Activated T-cell treated with anti-CD3 and anti-CD28 coated beads for 48 hours (primary cell): ENCODE data around the gene RFFL.
"Not testable (repeated sequence)": the region's sequence is repeated elsewhere in the genome, so short reads cannot be mapped to it uniquely, and the experiment has no call there.

Experiments used
- DNase-seq: peaks from one replicate; pipeline ENCODE4 v3.0.0-alpha.2; 2020; ENCODE audit warnings: low read depth

Gene RFFL

DNA sequence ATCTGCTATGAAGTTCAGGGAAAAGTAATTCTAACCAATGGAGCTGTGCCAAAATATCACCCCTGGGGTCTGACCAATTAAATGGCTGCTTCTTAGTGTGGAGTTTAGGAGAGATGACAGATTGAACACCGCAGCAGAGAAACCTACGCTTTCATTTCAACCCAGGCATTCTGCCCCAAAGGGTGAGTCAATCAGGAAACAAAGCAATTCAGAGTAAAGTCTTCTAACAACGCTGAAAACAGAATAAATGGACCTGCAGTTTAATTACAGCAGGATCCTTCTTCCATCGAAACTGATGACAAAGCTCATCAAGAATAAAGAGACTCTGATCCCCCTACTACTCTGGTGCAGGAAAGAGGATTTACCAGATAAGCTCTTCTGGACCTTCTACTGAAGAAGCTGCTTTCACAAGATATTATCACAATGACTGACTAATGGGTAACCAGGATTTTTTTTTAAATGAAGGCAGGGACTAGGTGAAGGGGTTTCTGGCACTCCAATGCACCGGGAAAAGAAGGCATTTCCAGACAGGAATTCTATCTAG, 16.7 kb downstream of the RFFL start:
- DNase-seq: peak; percentile 46

GRCh38 chr17:35046245-35046644, 17.3 kb downstream of the RFFL start:
- DNase-seq: no peak

- DNase-seq: not testable (repeated sequence)
Measured at GRCh38 chr17:35045458-35045979, 18.0 kb downstream of the RFFL start.

GRCh38 chr17:35044181-35044580, 19.3 kb downstream of the RFFL start:
- DNase-seq: no peak

DNA sequence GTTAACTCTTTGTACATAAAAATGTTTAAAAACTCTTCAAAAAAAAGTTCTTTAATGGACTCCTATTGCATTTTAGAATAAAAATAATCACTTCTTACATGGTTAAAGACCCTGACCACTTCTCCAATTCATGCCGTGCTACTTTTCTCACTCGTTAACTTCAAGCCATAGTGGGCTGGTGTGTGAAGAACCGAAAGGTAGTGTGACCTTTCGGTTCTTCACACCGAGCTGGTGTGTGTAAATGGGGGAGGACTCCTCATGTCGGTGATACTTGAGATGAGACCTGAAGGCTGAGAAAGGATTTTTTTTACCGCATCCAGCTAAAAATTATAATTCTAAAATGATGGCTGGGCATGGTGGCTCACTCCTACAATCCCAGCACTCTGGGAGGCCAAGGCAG, 22.1 kb downstream of the RFFL start:
- no peak for DNase-seq

DNA sequence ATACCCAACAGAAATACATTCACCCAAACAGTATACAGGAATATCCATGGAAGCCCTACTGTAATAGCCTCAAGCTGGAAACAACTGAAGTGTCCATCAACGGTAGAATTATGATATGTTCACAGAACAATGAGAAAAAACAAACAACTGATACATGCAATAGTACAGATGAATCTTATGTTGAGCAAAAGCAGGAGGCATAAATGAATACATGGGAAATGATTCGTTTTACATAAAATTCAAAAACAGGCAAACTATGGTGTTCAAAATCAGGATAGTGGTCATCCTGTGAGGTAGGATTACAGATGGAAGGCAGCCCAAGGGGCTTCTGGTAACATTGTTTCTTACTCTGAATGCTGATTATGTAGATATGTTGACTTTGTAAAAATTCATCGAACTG, 25.1 kb downstream of the RFFL start:
- DNase-seq: no peak

GRCh38 chr17:35030780-35031179, 32.7 kb downstream of the RFFL start:
- no peak for DNase-seq

DNA sequence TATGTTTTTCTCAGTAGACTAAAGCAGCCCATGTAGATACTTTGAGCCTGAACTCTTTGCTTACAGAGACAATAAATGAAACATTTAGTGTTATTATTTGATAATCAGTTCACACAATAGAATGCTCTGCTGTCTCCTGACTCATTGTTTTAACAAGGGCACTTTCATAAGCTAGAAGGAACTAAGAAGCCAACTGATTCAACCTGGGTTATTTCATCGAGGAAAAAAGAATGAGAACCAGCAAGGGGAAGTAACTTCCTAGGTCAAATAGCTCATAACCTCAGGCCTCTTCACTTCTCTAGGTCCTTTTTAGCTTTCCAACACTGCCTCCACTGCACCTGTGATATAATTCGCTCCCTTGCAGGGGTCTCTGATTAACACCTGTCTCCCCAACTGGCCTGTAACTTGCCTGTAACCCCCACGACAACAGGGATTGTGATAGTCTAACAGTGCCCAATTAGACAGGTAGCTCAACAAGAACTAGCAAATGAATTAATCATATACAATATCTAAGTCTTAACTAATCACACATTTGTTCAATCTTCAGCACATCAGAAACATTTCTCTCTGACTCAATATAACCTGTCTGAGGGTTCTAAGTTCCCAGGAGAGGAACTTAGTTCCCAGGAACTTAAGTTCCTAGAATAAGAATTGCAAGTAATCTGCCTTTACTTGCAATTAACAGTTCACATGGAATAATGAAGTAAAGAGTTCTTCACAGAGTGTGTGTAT, 34.8 kb downstream of the RFFL start:
- DNase-seq: no peak

DNA sequence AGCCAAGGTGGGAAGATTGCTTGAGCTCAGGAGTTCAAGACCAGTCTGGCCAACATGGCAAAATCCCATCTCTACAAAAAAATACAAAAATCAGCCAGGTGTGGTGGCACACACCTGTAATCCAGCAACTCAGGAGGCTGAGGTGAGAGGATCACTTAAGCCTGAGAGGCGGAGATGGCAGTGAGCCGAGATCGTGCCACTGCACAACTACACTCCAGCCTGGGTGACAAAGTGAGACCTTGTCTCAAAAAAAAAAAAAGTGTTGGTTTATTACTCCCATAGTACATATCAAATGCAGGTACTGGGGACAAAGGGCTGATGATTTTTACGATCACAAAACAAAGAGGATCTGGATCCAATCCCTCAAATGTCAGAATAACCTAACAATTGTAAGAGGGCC, 35.4 kb downstream of the RFFL start:
- not testable (repeated sequence) for DNase-seq

DNA sequence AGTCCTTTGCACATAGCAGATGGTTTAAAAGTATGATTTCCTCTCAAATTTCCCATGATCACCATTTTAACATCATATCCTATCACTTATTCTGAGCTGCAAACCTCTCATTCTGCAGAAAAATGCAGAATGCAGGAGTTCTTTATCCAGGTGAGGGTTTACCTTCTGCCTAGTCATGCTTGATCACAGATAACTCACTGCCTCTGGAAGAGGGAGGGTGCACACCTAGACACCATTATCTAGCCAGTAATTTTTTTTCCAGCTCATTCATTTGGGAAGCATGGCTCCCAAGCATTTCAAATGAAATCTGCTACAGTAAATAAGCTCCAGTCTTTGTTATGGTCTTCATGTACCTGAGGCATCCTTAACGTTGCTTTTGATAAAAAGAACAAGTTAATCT, 38.0 kb downstream of the RFFL start:
- DNase-seq: no peak

DNA sequence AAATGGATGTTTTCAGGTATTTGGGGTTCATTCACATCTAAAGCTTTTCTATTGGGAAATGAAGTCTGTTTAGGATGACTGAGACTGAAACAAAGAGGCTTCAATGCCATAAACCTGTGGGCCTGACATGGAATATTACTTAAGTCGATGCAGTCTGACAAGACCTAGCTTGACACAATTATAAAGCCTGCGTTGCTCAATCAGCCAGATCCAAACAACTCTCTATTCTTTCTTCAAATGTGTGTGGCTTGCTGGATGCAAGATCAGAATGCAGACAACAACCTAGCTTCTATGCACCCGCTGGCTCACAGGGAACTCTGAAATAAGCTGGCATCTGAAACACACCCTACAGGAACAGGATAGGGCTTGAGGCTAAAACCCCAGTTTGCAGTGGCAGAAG, 40.0 kb downstream of the RFFL start:
- no peak for DNase-seq

- peak; percentile 70 for DNase-seq
Measured at GRCh38 chr17:35022536-35023063, 40.9 kb downstream of the RFFL start.

GRCh38 chr17:35021520-35022380, 41.8 kb downstream of the RFFL start:
- no peak for DNase-seq

GRCh38 chr17:35019386-35020179, 43.9 kb downstream of the RFFL start:
- no peak for DNase-seq

DNA sequence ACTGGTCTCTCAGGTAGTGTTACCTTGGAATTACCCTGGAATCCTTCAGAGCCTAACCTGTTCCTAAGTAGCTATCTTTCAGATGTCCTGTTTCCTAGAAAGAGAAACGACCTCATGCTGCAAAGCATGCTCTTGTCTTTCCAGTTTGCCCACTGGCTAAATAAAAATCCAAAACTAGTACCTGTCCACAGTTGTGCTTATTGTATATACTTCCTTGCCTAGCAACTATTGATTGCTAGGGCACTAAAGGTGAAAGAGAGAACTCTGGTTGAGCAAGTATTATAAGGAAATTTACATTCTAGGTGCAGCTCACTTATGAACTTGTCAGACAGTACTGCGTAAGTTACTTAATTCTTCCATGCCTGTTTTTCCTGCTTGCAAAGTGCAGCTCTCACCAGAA, 44.7 kb downstream of the RFFL start:
- no peak for DNase-seq

DNA sequence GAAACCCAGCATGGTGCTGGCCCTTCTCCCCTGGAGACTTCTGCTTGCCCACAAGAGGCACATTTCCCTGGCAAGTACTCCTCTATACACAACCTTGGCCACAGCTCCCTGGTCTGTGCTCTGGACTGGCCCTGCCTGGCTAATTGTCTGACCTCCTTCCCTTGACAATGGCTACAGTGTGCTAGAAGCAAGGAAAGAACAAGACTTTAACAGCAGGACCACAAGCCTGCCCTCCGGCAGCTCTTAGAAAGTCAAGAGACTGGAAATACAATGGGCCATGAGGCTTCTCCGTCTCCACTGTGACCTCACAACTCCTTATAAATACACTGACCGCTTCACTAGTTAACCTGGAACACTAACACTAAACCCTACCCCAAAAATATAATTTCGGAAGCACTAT, 46.5 kb downstream of the RFFL start:
- no peak for DNase-seq

- no peak for DNase-seq
Measured at GRCh38 chr17:35016369-35016768, 47.1 kb downstream of the RFFL start.

GRCh38 chr17:35011671-35012216, 51.8 kb downstream of the RFFL start:
- DNase-seq: no peak

- DNase-seq: no peak
Measured at GRCh38 chr17:35010093-35010492, 53.4 kb downstream of the RFFL start.

- no peak for DNase-seq
Measured at GRCh38 chr17:35006961-35007360, 56.5 kb downstream of the RFFL start.

DNA sequence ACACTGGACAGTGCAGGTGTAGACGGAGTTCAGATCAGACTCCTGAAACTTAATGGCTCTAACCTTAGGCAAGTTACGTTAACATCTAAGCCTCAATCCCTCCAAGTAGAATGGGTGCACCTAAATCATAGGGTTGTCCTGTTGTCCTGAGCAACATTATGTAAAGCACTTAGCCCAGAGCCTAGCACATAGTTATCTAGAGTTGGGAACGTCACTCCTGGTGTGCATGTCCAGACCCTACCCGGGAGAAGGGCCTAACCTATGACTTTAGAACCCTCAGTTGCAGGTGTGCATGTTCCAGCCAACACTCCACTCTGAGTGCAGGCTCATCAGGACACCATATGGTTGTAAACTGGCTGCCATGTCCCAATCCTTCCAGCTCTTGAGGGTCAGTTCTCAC, 57.2 kb downstream of the RFFL start:
- DNase-seq: no peak

DNA sequence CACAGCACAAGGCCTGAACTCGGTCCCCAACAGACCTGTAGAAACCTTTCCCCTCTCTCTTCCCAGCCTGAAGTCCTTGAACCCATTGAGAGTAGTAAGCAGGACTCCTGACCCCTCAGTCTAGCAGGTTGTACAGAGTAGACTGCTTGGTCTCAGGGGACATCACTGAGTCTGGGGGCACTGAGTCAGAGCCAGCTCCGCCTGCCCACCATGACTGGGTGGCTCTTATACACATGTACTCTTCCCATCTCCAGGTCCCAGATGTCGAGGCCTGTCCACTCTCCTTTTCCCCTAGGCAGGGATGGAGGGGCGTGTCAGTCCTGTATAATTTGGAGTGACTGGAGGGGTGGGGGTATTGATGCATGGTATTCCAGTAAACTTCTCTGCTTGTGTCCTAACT, 59.7 kb downstream of the RFFL start:
- DNase-seq: no peak
